Measurements from ENCODE around the gene PDE2A.

GRCh38 chr11:72672597-72673238 lies 1.5 kb downstream of the PDE2A start:
- TF ChIP-seq CTCF (conservative IDR thresholded peaks at IDR 0.05) (no peak), EZH2 (IDR thresholded peaks at IDR 0.05; ENCODE audit: low read depth) (no peak)

All from PC-9 (cell line).